GM13976 (cell line): ENCODE measurements around the gene POLR2J.

Experiments used
- DNase-seq: peaks from one replicate; pipeline ENCODE4 v3.0.0; 2012; ENCODE audit warnings: low spot score
- in situ Hi-C: fragments of 300-500 bp; cut with MboI; formaldehyde crosslinking; loops from one replicate; pipeline ENCODE4 v1.12.0; 2022; ENCODE audit warnings: low sequenced_read_pairs, mixed read lengths, inconsistent platforms; ENCODE audit not compliant: unreplicated experiment
- TF ChIP-seq, protein P1 (sequence below): IDR thresholded peaks from 2 replicates; pipeline ENCODE4 v1.5.1; 2012; ENCODE audit warnings: borderline replicate concordance, mild to moderate bottlenecking; ENCODE audit not compliant: insufficient read depth; ENCODE audit errors: extremely low read depth, missing control alignments, control extremely low read depth

The POLR2J gene

GRCh38 chr7:102473271-102473991, 5.3 kb downstream of the POLR2J start:
- in situ Hi-C loops, result no loop called here
- no peak for DNase-seq
- TF ChIP-seq, protein P1, sequence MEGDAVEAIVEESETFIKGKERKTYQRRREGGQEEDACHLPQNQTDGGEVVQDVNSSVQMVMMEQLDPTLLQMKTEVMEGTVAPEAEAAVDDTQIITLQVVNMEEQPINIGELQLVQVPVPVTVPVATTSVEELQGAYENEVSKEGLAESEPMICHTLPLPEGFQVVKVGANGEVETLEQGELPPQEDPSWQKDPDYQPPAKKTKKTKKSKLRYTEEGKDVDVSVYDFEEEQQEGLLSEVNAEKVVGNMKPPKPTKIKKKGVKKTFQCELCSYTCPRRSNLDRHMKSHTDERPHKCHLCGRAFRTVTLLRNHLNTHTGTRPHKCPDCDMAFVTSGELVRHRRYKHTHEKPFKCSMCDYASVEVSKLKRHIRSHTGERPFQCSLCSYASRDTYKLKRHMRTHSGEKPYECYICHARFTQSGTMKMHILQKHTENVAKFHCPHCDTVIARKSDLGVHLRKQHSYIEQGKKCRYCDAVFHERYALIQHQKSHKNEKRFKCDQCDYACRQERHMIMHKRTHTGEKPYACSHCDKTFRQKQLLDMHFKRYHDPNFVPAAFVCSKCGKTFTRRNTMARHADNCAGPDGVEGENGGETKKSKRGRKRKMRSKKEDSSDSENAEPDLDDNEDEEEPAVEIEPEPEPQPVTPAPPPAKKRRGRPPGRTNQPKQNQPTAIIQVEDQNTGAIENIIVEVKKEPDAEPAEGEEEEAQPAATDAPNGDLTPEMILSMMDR, result no peak

DNA sequence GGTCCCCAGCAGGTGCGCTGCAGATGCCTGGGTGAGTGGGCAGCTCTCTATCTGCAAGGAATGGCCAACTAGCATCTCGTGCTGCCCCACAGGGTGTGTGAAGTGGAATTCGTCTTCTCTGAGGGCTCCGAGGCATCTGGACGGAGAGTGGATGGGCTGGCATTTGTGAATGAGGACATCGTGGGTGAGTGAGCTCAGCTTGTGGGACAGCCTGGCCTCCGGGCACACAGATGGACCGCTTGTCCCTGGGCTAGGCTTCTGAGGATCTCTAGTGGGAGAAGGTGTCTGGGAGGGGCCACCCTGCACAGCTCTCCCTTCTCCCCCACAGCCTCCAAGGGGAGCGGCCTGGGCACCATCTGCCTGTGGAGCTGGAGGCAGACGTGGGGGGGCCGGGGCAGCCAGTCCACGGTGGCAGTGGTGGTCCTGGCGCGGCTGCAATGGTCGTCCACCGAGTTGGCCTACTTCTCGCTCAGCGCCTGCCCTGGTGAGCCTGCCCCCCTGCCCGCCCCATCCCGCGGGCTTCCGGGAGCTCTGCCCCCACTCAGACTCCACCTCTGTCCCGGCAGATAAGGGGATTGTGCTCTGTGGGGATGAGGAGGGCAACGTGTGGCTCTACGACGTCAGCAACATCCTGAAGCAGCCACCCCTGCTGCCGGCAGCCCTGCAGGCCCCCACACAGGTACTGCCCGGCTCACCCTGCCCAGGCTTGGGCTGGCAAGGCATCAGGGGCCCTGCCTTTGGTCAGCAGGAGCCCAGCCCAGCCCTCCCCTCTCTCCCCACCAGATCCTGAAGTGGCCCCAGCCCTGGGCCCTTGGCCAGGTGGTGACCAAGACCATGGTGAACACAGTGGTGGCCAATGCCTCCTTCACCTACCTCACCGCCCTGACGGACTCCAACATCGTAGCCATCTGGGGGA, 6.3 kb downstream of the POLR2J start:
- no peak for DNase-seq
- TF ChIP-seq, protein P1, result no peak
- in situ Hi-C loops, result no loop called here

- TF ChIP-seq, protein P1, result no peak
- no peak for DNase-seq
- in situ Hi-C loops, result no loop called here
These were observed 7.0 kb downstream of the POLR2J start for GRCh38 chr7:102471791-102472125.

DNA sequence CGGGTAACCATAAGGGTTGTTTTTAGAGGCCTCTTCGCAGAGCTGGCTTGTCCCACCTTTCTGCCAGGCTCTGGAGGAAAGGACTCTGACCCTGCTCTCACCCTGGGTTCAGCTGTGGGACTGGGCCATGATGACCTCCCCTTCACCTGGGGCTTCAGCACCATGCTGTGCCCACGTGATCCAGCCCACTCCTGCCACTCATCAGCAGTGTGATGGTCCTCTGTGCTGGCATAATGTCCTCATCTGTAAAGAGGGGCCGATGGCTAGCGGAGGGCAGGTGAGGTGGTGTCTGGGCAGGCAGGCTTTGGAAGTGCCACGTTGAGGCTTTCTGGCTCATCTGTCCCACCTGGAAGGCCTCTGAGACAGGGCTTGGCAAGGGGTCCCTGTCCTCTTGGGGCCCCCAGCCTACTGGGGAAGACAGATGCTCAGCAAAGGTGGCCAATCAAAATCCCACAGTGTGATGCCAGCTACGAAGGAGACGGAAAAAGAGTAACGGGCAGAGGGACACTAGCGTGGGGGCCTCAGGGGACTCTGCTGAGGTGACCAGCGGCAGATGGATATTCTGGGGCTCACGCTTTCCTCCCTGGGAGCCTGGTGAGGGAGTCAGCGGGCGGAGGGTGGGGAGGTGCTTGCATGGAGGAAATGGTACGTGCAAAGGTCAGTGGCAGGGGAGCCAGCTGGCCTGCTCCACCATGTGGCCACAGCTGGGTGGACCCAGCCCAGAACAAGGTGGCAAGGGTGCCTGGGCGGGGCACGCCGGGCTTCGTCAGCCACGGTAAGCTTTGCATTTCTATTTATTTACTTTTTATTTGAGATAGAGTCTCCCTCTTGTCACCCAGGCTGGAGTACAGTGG, 8.5 kb downstream of the POLR2J start:
- no peak for DNase-seq
- TF ChIP-seq, protein P1, result no peak
- in situ Hi-C loops, result loop anchor here (5.0 kb wide), 1 partner anchor 58 kb away; no protein-coding TSS in a partner anchor

DNA sequence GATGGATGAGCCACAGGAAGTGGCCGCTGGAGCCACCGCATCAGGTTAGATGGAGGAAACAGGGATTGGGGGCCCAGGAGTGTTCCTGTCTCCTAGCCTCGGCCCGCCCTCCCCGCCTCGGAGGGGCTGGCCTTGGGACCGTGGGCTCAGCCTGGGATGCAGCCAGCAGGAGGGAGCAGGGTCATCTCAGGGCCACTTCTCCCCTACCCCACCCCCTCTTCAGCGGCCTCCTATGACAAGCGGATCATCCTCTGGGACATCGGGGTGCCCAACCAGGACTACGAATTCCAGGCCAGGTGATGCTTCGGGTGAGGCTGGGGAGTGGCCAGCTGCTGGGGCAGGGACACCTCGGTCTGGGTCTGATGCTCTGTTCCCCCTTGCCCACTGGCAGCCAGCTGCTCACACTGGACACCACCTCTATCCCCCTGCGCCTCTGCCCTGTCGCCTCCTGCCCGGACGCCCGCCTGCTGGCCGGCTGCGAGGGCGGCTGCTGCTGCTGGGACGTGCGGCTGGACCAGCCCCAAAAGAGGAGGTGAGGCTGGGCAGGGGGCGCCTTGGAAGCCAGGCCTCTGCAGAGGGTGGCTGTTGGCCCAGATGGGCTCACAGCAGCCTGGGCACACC, 9.3 kb downstream of the POLR2J start:
- TF ChIP-seq, protein P1, result no peak
- in situ Hi-C loops, result loop anchor here (5.0 kb wide), 1 partner anchor 57 kb away; no protein-coding TSS in a partner anchor

More for the DNA sequence above, 9.3 kb downstream of the POLR2J start:
- no peak for DNase-seq
